ENCODE results near the gene CLEC1A.

CLEC1A gene

GRCh38 chr12:10098791-10099190 lies at the start of gene CLEC1A:
Gene CLEC1A, minus strand, starts transcription at chr12:10098985. Its CDS starts 63 bp downstream, at chr12:10098922.
- H3K9me3 ChIP-seq (ENCODE audit: control insufficient read depth in 2 of 2, low read length in 2 of 2): no peaks in the 10 kb centered on the region
- H3K27me3 ChIP-seq (ENCODE audit: control insufficient read depth in 1 of 2, insufficient read depth in 2 of 2, low read length in 2 of 2): no peaks in the 10 kb centered on the region
- peak within 1 kb of the TSS in 1 of 2 donors; percentile 56 for H3K9ac ChIP-seq (ENCODE audit: low read length in 2 of 2)
- peak within 1 kb of the TSS in 1 of 2 donors; percentile 36 for H3K4me3 ChIP-seq (ENCODE audit: low read length in 2 of 2)
- H3K27ac ChIP-seq (ENCODE audit: low read length): peak within 1 kb of the TSS; percentile 61
- no peaks in the 10 kb centered on the region for H3K36me3 ChIP-seq (ENCODE audit: control insufficient read depth in 2 of 2, insufficient read depth in 2 of 2, low read length in 2 of 2)
- H3K4me1 ChIP-seq (ENCODE audit: control insufficient read depth, insufficient read depth, low read length): peaks cover 22% of the 10 kb centered on the region

- Histone ChIP-seq H3K4me3 (ENCODE audit: low read length in 2 of 2) (no peak overlapping the region), H3K27me3 (ENCODE audit: control insufficient read depth in 1 of 2, insufficient read depth in 2 of 2, low read length in 2 of 2) (no peaks in the 10 kb centered on the region), H3K27ac (ENCODE audit: low read length) (no peak overlapping the region), H3K9ac (ENCODE audit: low read length in 2 of 2) (no peak overlapping the region), H3K4me1 (ENCODE audit: control insufficient read depth, insufficient read depth, low read length) (no peaks in the 10 kb centered on the region), H3K36me3 (ENCODE audit: control insufficient read depth in 2 of 2, insufficient read depth in 2 of 2, low read length in 2 of 2) (no peaks in the 10 kb centered on the region), H3K9me3 (ENCODE audit: control insufficient read depth in 2 of 2, low read length in 2 of 2) (no peaks in the 10 kb centered on the region)
These were observed 49.1 kb upstream of the CLEC1A start for GRCh38 chr12:10147714-10148403.

GRCh38 chr12:10142976-10143589 lies 44.3 kb upstream of the CLEC1A start:
- no peaks in the 10 kb centered on the region for H3K27me3 ChIP-seq (ENCODE audit: control insufficient read depth in 1 of 2, insufficient read depth in 2 of 2, low read length in 2 of 2)
- no peak overlapping the region for H3K4me3 ChIP-seq (ENCODE audit: low read length in 2 of 2)
- no peak overlapping the region for H3K9ac ChIP-seq (ENCODE audit: low read length in 2 of 2)
- H3K27ac ChIP-seq (ENCODE audit: low read length): no peak overlapping the region
- no peaks in the 10 kb centered on the region for H3K9me3 ChIP-seq (ENCODE audit: control insufficient read depth in 2 of 2, low read length in 2 of 2)
- no peaks in the 10 kb centered on the region for H3K36me3 ChIP-seq (ENCODE audit: control insufficient read depth in 2 of 2, insufficient read depth in 2 of 2, low read length in 2 of 2)
- no peaks in the 10 kb centered on the region for H3K4me1 ChIP-seq (ENCODE audit: control insufficient read depth, insufficient read depth, low read length)

GRCh38 chr12:10140001-10140400 lies 41.2 kb upstream of the CLEC1A start:
- Histone ChIP-seq H3K36me3 (ENCODE audit: control insufficient read depth in 2 of 2, insufficient read depth in 2 of 2, low read length in 2 of 2) (no peaks in the 10 kb centered on the region), H3K27me3 (ENCODE audit: control insufficient read depth in 1 of 2, insufficient read depth in 2 of 2, low read length in 2 of 2) (no peaks in the 10 kb centered on the region), H3K27ac (ENCODE audit: low read length) (no peak overlapping the region), H3K4me3 (ENCODE audit: low read length in 2 of 2) (no peak overlapping the region), H3K9me3 (ENCODE audit: control insufficient read depth in 2 of 2, low read length in 2 of 2) (no peaks in the 10 kb centered on the region), H3K9ac (ENCODE audit: low read length in 2 of 2) (no peak overlapping the region), H3K4me1 (ENCODE audit: control insufficient read depth, insufficient read depth, low read length) (no peaks in the 10 kb centered on the region)

GRCh38 chr12:10136637-10137205 lies 37.9 kb upstream of the CLEC1A start:
- Histone ChIP-seq H3K9ac (ENCODE audit: low read length in 2 of 2) (no peak overlapping the region), H3K4me1 (ENCODE audit: control insufficient read depth, insufficient read depth, low read length) (no peaks in the 10 kb centered on the region), H3K27ac (ENCODE audit: low read length) (no peak overlapping the region), H3K4me3 (ENCODE audit: low read length in 2 of 2) (no peak overlapping the region), H3K36me3 (ENCODE audit: control insufficient read depth in 2 of 2, insufficient read depth in 2 of 2, low read length in 2 of 2) (no peaks in the 10 kb centered on the region), H3K27me3 (ENCODE audit: control insufficient read depth in 1 of 2, insufficient read depth in 2 of 2, low read length in 2 of 2) (no peaks in the 10 kb centered on the region), H3K9me3 (ENCODE audit: control insufficient read depth in 2 of 2, low read length in 2 of 2) (no peaks in the 10 kb centered on the region)

GRCh38 chr12:10135126-10135525 lies 36.3 kb upstream of the CLEC1A start:
- H3K9me3 ChIP-seq (ENCODE audit: control insufficient read depth in 2 of 2, low read length in 2 of 2): no peaks in the 10 kb centered on the region
- H3K4me1 ChIP-seq (ENCODE audit: control insufficient read depth, insufficient read depth, low read length): no peaks in the 10 kb centered on the region
- no peak overlapping the region for H3K27ac ChIP-seq (ENCODE audit: low read length)
- H3K27me3 ChIP-seq (ENCODE audit: control insufficient read depth in 1 of 2, insufficient read depth in 2 of 2, low read length in 2 of 2): no peaks in the 10 kb centered on the region
- H3K4me3 ChIP-seq (ENCODE audit: low read length in 2 of 2): no peak overlapping the region
- no peak overlapping the region for H3K9ac ChIP-seq (ENCODE audit: low read length in 2 of 2)
- H3K36me3 ChIP-seq (ENCODE audit: control insufficient read depth in 2 of 2, insufficient read depth in 2 of 2, low read length in 2 of 2): no peaks in the 10 kb centered on the region

GRCh38 chr12:10132850-10133370 lies 34.1 kb upstream of the CLEC1A start:
- Histone ChIP-seq H3K4me3 (ENCODE audit: low read length in 2 of 2) (no peak overlapping the region), H3K36me3 (ENCODE audit: control insufficient read depth in 2 of 2, insufficient read depth in 2 of 2, low read length in 2 of 2) (no peaks in the 10 kb centered on the region), H3K27ac (ENCODE audit: low read length) (no peak overlapping the region), H3K9ac (ENCODE audit: low read length in 2 of 2) (no peak overlapping the region), H3K27me3 (ENCODE audit: control insufficient read depth in 1 of 2, insufficient read depth in 2 of 2, low read length in 2 of 2) (no peaks in the 10 kb centered on the region), H3K4me1 (ENCODE audit: control insufficient read depth, insufficient read depth, low read length) (no peaks in the 10 kb centered on the region), H3K9me3 (ENCODE audit: control insufficient read depth in 2 of 2, low read length in 2 of 2) (no peaks in the 10 kb centered on the region)

- Histone ChIP-seq H3K4me1 (ENCODE audit: control insufficient read depth, insufficient read depth, low read length) (no peaks in the 10 kb centered on the region), H3K27ac (ENCODE audit: low read length) (no peak overlapping the region), H3K36me3 (ENCODE audit: control insufficient read depth in 2 of 2, insufficient read depth in 2 of 2, low read length in 2 of 2) (no peaks in the 10 kb centered on the region), H3K4me3 (ENCODE audit: low read length in 2 of 2) (no peak overlapping the region), H3K9ac (ENCODE audit: low read length in 2 of 2) (no peak overlapping the region), H3K9me3 (ENCODE audit: control insufficient read depth in 2 of 2, low read length in 2 of 2) (no peaks in the 10 kb centered on the region), H3K27me3 (ENCODE audit: control insufficient read depth in 1 of 2, insufficient read depth in 2 of 2, low read length in 2 of 2) (no peaks in the 10 kb centered on the region)
These were observed 32.4 kb upstream of the CLEC1A start for GRCh38 chr12:10131111-10131690.

- H3K4me1 ChIP-seq (ENCODE audit: control insufficient read depth, insufficient read depth, low read length): no peaks in the 10 kb centered on the region
- no peaks in the 10 kb centered on the region for H3K9me3 ChIP-seq (ENCODE audit: control insufficient read depth in 2 of 2, low read length in 2 of 2)
These were observed 31.3 kb upstream of the CLEC1A start, which contains the start of gene CLEC7A for GRCh38 chr12:10130042-10130441. Gene CLEC7A, minus strand, starts transcription at chr12:10130199. Its CDS starts 117 bp downstream, at chr12:10130082.

GRCh38 chr12:10128687-10129086 lies 29.9 kb upstream of the CLEC1A start:
- no peaks in the 10 kb centered on the region for H3K4me1 ChIP-seq (ENCODE audit: control insufficient read depth, insufficient read depth, low read length)
- H3K4me3 ChIP-seq (ENCODE audit: low read length in 2 of 2): no peak overlapping the region
- H3K9ac ChIP-seq (ENCODE audit: low read length in 2 of 2): no peak overlapping the region
- H3K36me3 ChIP-seq (ENCODE audit: control insufficient read depth in 2 of 2, insufficient read depth in 2 of 2, low read length in 2 of 2): no peaks in the 10 kb centered on the region
- no peaks in the 10 kb centered on the region for H3K9me3 ChIP-seq (ENCODE audit: control insufficient read depth in 2 of 2, low read length in 2 of 2)
- H3K27me3 ChIP-seq (ENCODE audit: control insufficient read depth in 1 of 2, insufficient read depth in 2 of 2, low read length in 2 of 2): no peaks in the 10 kb centered on the region
- no peak overlapping the region for H3K27ac ChIP-seq (ENCODE audit: low read length)

More at GRCh38 chr12:10130042-10130441, 31.3 kb upstream of the CLEC1A start, which contains the start of gene CLEC7A:
- Histone ChIP-seq H3K36me3 (ENCODE audit: control insufficient read depth in 2 of 2, insufficient read depth in 2 of 2, low read length in 2 of 2) (no peaks in the 10 kb centered on the region), H3K4me3 (ENCODE audit: low read length in 2 of 2) (no peak within 1 kb of the TSS), H3K27ac (ENCODE audit: low read length) (no peak within 1 kb of the TSS), H3K27me3 (ENCODE audit: control insufficient read depth in 1 of 2, insufficient read depth in 2 of 2, low read length in 2 of 2) (no peaks in the 10 kb centered on the region), H3K9ac (ENCODE audit: low read length in 2 of 2) (no peak within 1 kb of the TSS)

Measured in stomach smooth muscle (tissue), 2 donors.